ENCODE data around the gene ACVR1. TPM values are rescaled to one million over a fixed set of nuclear protein-coding genes. Genes with fewer than 3 reads are reported as not detected.

The ACVR1 gene
- total RNA-seq, 2 donors from 2014 or later: 25.0 to 35.0 TPM

GRCh38 chr2:157771234-157771633 lies 104.9 kb downstream of the ACVR1 start:
- H3K4me3 ChIP-seq: no peak overlapping the region
- H3K36me3 ChIP-seq: peaks cover 13% of the 10 kb centered on the region
- no peaks in the 10 kb centered on the region for H3K9me3 ChIP-seq
- DNase-seq (ENCODE audit: low spot score) (no peak), ATAC-seq (ENCODE audit: insufficient number of reproducible peaks, low FRiP score, low read depth) (no peak)
- H3K27ac ChIP-seq: no peak overlapping the region
- H3K27me3 ChIP-seq (replicated peaks; ENCODE audit: insufficient read depth): no peaks in the 10 kb centered on the region
- no peak for TF ChIP-seq CTCF (IDR thresholded peaks at IDR 0.05)
- H3K4me1 ChIP-seq (ENCODE audit: control insufficient read depth in 1 of 2, low read depth in 2 of 2): no peaks in the 10 kb centered on the region

DNA sequence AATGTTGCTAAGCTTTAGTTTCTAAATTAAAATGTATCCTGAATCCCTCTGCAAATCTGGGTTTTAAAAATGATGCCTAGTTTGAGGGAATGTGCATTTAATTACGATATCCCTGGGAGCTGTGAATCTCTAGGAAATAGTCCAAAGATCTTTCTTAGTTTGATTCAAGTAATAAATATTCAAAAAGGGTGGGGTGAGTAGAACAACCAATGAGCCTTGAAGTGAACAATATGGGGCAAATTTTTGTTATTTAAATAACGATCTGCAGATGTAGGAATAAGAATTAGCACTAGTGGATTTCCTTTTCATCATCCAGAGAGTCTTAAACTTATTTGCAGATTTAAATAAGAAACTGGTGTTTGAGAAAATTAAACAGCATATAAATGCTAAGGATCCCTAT lies 106.3 kb downstream of the ACVR1 start:
- Histone ChIP-seq H3K36me3 (peaks cover 23% of the 10 kb centered on the region), H3K27ac (no peak overlapping the region), H3K4me1 (ENCODE audit: control insufficient read depth in 1 of 2, low read depth in 2 of 2) (no peaks in the 10 kb centered on the region), H3K27me3 (replicated peaks; ENCODE audit: insufficient read depth) (no peaks in the 10 kb centered on the region), H3K9me3 (no peaks in the 10 kb centered on the region), H3K4me3 (no peak overlapping the region)
- no peak for ATAC-seq (ENCODE audit: insufficient number of reproducible peaks, low FRiP score, low read depth)
- no peak for TF ChIP-seq CTCF (IDR thresholded peaks at IDR 0.05)
- DNase-seq (ENCODE audit: low spot score): no peak

DNA sequence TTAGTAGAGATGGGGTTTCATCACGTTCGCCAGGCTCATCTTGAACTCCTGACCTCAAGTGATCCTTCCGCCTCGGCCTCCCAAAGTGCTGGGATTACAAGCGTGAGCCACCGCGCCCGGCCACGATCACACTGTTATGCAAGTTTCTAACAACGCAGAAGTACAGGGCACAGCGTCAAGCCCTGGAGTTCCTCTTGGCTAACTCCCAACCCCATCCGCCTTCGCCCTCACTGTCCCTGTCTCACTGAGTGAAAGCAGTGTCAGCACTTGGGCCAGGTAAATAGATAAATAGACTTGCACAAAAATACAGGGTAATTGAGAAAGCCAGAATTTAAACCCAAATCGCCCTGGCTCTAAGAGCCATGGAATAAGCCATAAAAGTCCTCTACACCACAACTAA lies 111.7 kb downstream of the ACVR1 start:
- Histone ChIP-seq H3K4me3 (no peak overlapping the region), H3K27me3 (replicated peaks; ENCODE audit: insufficient read depth) (no peaks in the 10 kb centered on the region), H3K4me1 (ENCODE audit: control insufficient read depth in 1 of 2, low read depth in 2 of 2) (no peaks in the 10 kb centered on the region), H3K27ac (no peak overlapping the region), H3K9me3 (no peaks in the 10 kb centered on the region), H3K36me3 (peaks cover 27% of the 10 kb centered on the region)
- ATAC-seq (ENCODE audit: insufficient number of reproducible peaks, low FRiP score, low read depth): no peak
- DNase-seq (ENCODE audit: low spot score): no peak
- no peak for TF ChIP-seq CTCF (IDR thresholded peaks at IDR 0.05)

DNA sequence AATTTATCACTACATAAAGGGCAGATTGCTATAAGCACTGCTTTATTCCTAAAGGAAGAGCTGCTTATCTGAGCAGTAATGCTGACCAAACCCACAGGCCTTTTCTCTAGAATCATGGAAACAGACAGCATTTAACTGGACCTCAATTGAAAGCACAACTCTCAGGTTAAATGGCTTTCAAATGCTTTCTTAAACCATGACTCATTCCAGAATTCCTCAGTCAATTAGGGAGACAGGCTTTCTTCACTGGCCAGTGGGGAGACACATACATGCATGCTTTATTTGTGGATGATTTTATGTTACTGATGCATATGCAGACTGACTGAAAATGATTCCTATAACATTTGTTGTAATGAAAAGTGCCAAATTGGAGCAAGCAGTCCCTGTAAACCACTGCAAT lies 114.6 kb downstream of the ACVR1 start:
- Histone ChIP-seq H3K27ac (no peak overlapping the region), H3K4me1 (ENCODE audit: control insufficient read depth in 1 of 2, low read depth in 2 of 2) (no peaks in the 10 kb centered on the region), H3K4me3 (no peak overlapping the region), H3K27me3 (replicated peaks; ENCODE audit: insufficient read depth) (no peaks in the 10 kb centered on the region), H3K36me3 (peaks cover 26% of the 10 kb centered on the region), H3K9me3 (no peaks in the 10 kb centered on the region)
- TF ChIP-seq CTCF (IDR thresholded peaks at IDR 0.05): no peak
- ATAC-seq (ENCODE audit: insufficient number of reproducible peaks, low FRiP score, low read depth): no peak
- no peak for DNase-seq (ENCODE audit: low spot score)

DNA sequence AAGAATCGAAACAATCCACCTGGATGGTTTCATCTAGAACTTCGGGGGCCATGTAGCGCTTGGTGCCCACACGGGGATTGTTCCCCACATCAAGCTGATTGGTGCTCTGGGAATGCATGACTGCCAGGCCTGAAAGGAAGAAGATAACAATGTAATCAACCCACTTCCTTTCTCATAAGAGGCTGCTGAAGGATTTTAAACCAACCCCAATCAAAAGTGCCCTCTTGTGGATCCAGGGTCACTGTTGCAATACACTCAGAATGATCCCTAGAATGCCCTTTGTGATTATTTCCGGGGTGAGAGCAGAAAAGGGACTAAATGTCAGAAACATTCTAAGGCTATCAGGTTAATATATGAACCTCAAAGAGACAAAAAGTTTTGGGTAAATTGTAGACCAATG lies 115.2 kb downstream of the ACVR1 start:
- no peak for ATAC-seq (ENCODE audit: insufficient number of reproducible peaks, low FRiP score, low read depth)
- Histone ChIP-seq H3K9me3 (peaks cover 5% of the 10 kb centered on the region), H3K36me3 (peaks cover 31% of the 10 kb centered on the region), H3K27ac (no peak overlapping the region), H3K27me3 (replicated peaks; ENCODE audit: insufficient read depth) (no peaks in the 10 kb centered on the region), H3K4me1 (ENCODE audit: control insufficient read depth in 1 of 2, low read depth in 2 of 2) (no peaks in the 10 kb centered on the region), H3K4me3 (no peak overlapping the region)
- DNase-seq (ENCODE audit: low spot score): no peak
- no peak for TF ChIP-seq CTCF (IDR thresholded peaks at IDR 0.05)

Data from thoracic aorta (tissue), 2 donors.